ENCODE measurements around the gene SCGB2B2.
"Not testable (repeated sequence)": the region's sequence is repeated elsewhere in the genome, so short reads cannot be mapped to it uniquely, and the experiment has no call there.

The SCGB2B2 gene

GRCh38 chr19:34665275-34665674 lies 11.7 kb downstream of the SCGB2B2 start:
- H2AK5ac ChIP-seq (ENCODE audit: low read depth, low read length); H3K79me1 ChIP-seq (ENCODE audit: low read depth, low read length); H3K36me3 ChIP-seq (replicated peaks in 1 of 2; ENCODE audit: control insufficient read depth in 2 of 2, insufficient read depth in 2 of 2, low read length in 2 of 2): not testable (repeated sequence)

GRCh38 chr19:34664870-34665269 lies 12.1 kb downstream of the SCGB2B2 start:
- no peak overlapping the region for H4K91ac ChIP-seq (ENCODE audit: low read depth, low read length, poor library complexity)
- H2BK120ac ChIP-seq (ENCODE audit: low read depth, low read length): no peak overlapping the region
- no peak overlapping the region for H3K27ac ChIP-seq (replicated peaks; ENCODE audit: low read length)
- H3K18ac ChIP-seq (ENCODE audit: low read length): peak overlapping the region; percentile 38
- H2AFZ ChIP-seq (ENCODE audit: low read length): no peak overlapping the region
- H3K27me3 ChIP-seq (ENCODE audit: control insufficient read depth in 3 of 3, insufficient read depth in 3 of 3, low read depth in 1 of 3, low read length in 3 of 3): no peaks in the 10 kb centered on the region
- H2BK5ac ChIP-seq (ENCODE audit: low read length): no peak overlapping the region
- H3K4ac ChIP-seq (ENCODE audit: low read length): no peak overlapping the region
- no CpG with 5 or more reads among the region's 6 CpGs for WGBS, 2 donors (ENCODE audit: extremely low coverage in 2 of 2, insufficient read length in 2 of 2, insufficient replicate concordance in 1 of 2)
- H3K23ac ChIP-seq (ENCODE audit: low read depth, low read length, poor library complexity): no peak overlapping the region
- H3K9ac ChIP-seq (ENCODE audit: low read depth, low read length, poor library complexity): no peak overlapping the region
- DNase-seq (ENCODE audit: low spot score): no peak
- no peak overlapping the region for H3K4me3 ChIP-seq (ENCODE audit: low read length in 2 of 2)
- no peak overlapping the region for H2BK15ac ChIP-seq (ENCODE audit: low read length)
- H3K79me1 ChIP-seq (ENCODE audit: low read depth, low read length): peaks cover 3% of the 10 kb centered on the region
- no peak overlapping the region for H3K14ac ChIP-seq (ENCODE audit: low read length)
- H3K4me2 ChIP-seq (ENCODE audit: insufficient read depth, low read length, poor library complexity, severe bottlenecking): no peak overlapping the region
- no peak overlapping the region for H2AK5ac ChIP-seq (ENCODE audit: low read depth, low read length)
- no peak overlapping the region for H4K8ac ChIP-seq (ENCODE audit: low read depth, low read length)
- no peak overlapping the region for H2BK12ac ChIP-seq (ENCODE audit: low read length)
- no peaks in the 10 kb centered on the region for H3K36me3 ChIP-seq (replicated peaks in 1 of 2; ENCODE audit: control insufficient read depth in 2 of 2, insufficient read depth in 2 of 2, low read length in 2 of 2)
- H3K4me1 ChIP-seq (ENCODE audit: control insufficient read depth in 2 of 2, insufficient read depth in 1 of 2, low read depth in 1 of 2, low read length in 2 of 2): no peaks in the 10 kb centered on the region
- H3K9me3 ChIP-seq (replicated peaks in 1 of 2; ENCODE audit: control insufficient read depth in 2 of 2, insufficient read depth in 1 of 2, low read depth in 1 of 2, low read length in 2 of 2): peaks cover 2 to 6% of the 10 kb centered on the region in 2 donors

More at GRCh38 chr19:34665275-34665674, 11.7 kb downstream of the SCGB2B2 start:
- not testable (repeated sequence) for H2BK120ac ChIP-seq (ENCODE audit: low read depth, low read length); H4K8ac ChIP-seq (ENCODE audit: low read depth, low read length); H3K9me3 ChIP-seq (replicated peaks in 1 of 2; ENCODE audit: control insufficient read depth in 2 of 2, insufficient read depth in 1 of 2, low read depth in 1 of 2, low read length in 2 of 2); H3K4ac ChIP-seq (ENCODE audit: low read length); H2BK15ac ChIP-seq (ENCODE audit: low read length); H3K9ac ChIP-seq (ENCODE audit: low read depth, low read length, poor library complexity); H3K4me1 ChIP-seq (ENCODE audit: control insufficient read depth in 2 of 2, insufficient read depth in 1 of 2, low read depth in 1 of 2, low read length in 2 of 2); H3K27ac ChIP-seq (replicated peaks; ENCODE audit: low read length); H4K91ac ChIP-seq (ENCODE audit: low read depth, low read length, poor library complexity); H3K4me3 ChIP-seq (ENCODE audit: low read length in 2 of 2); H3K14ac ChIP-seq (ENCODE audit: low read length); H2AFZ ChIP-seq (ENCODE audit: low read length); H3K27me3 ChIP-seq (ENCODE audit: control insufficient read depth in 3 of 3, insufficient read depth in 3 of 3, low read depth in 1 of 3, low read length in 3 of 3); H2BK12ac ChIP-seq (ENCODE audit: low read length); H3K18ac ChIP-seq (ENCODE audit: low read length); H3K23ac ChIP-seq (ENCODE audit: low read depth, low read length, poor library complexity); H2BK5ac ChIP-seq (ENCODE audit: low read length); H3K4me2 ChIP-seq (ENCODE audit: insufficient read depth, low read length, poor library complexity, severe bottlenecking); DNase-seq (ENCODE audit: low spot score)
- WGBS, 2 donors (ENCODE audit: extremely low coverage in 2 of 2, insufficient read length in 2 of 2, insufficient replicate concordance in 1 of 2): no CpG with 5 or more reads among the region's 4 CpGs

- no peak for DNase-seq (ENCODE audit: low spot score)
- WGBS, 2 donors (ENCODE audit: extremely low coverage in 2 of 2, insufficient read length in 2 of 2, insufficient replicate concordance in 1 of 2): no CpG with 5 or more reads among the region's 3 CpGs
- no peak overlapping the region for H3K4me2 ChIP-seq (ENCODE audit: insufficient read depth, low read length, poor library complexity, severe bottlenecking)
These were observed 12.8 kb downstream of the SCGB2B2 start for GRCh38 chr19:34664168-34664567.

GRCh38 chr19:34662919-34663318 lies 14.0 kb downstream of the SCGB2B2 start:
- Histone ChIP-seq H3K23ac (ENCODE audit: low read depth, low read length, poor library complexity) (no peak overlapping the region), H3K27me3 (ENCODE audit: control insufficient read depth in 3 of 3, insufficient read depth in 3 of 3, low read depth in 1 of 3, low read length in 3 of 3) (no peaks in the 10 kb centered on the region), H3K4me1 (ENCODE audit: control insufficient read depth in 2 of 2, insufficient read depth in 1 of 2, low read depth in 1 of 2, low read length in 2 of 2) (no peaks in the 10 kb centered on the region), H3K18ac (ENCODE audit: low read length) (no peak overlapping the region), H2BK5ac (ENCODE audit: low read length) (no peak overlapping the region), H4K91ac (ENCODE audit: low read depth, low read length, poor library complexity) (no peak overlapping the region), H4K8ac (ENCODE audit: low read depth, low read length) (no peak overlapping the region), H3K79me1 (ENCODE audit: low read depth, low read length) (no peaks in the 10 kb centered on the region), H3K27ac (replicated peaks; ENCODE audit: low read length) (no peak overlapping the region), H3K4ac (ENCODE audit: low read length) (no peak overlapping the region), H2BK120ac (ENCODE audit: low read depth, low read length) (no peak overlapping the region), H2AFZ (ENCODE audit: low read length) (no peak overlapping the region), H2BK12ac (ENCODE audit: low read length) (no peak overlapping the region), H2AK5ac (ENCODE audit: low read depth, low read length) (no peak overlapping the region), H3K4me3 (ENCODE audit: low read length in 2 of 2) (no peak overlapping the region), H3K9ac (ENCODE audit: low read depth, low read length, poor library complexity) (no peak overlapping the region), H3K4me2 (ENCODE audit: insufficient read depth, low read length, poor library complexity, severe bottlenecking) (no peak overlapping the region), H3K9me3 (replicated peaks in 1 of 2; ENCODE audit: control insufficient read depth in 2 of 2, insufficient read depth in 1 of 2, low read depth in 1 of 2, low read length in 2 of 2) (peaks cover 2 to 6% of the 10 kb centered on the region in 2 donors), H3K36me3 (replicated peaks in 1 of 2; ENCODE audit: control insufficient read depth in 2 of 2, insufficient read depth in 2 of 2, low read length in 2 of 2) (no peaks in the 10 kb centered on the region), H3K14ac (ENCODE audit: low read length) (no peak overlapping the region), H2BK15ac (ENCODE audit: low read length) (no peak overlapping the region)
- no CpG with 5 or more reads among the region's 5 CpGs for WGBS, 2 donors (ENCODE audit: extremely low coverage in 2 of 2, insufficient read length in 2 of 2, insufficient replicate concordance in 1 of 2)
- no peak for DNase-seq (ENCODE audit: low spot score)

More at GRCh38 chr19:34664168-34664567, 12.8 kb downstream of the SCGB2B2 start:
- Histone ChIP-seq H2AFZ (ENCODE audit: low read length) (no peak overlapping the region), H3K4me3 (ENCODE audit: low read length in 2 of 2) (peak overlapping the region in 1 of 2 donors; percentile 45), H2AK5ac (ENCODE audit: low read depth, low read length) (no peak overlapping the region), H3K27me3 (ENCODE audit: control insufficient read depth in 3 of 3, insufficient read depth in 3 of 3, low read depth in 1 of 3, low read length in 3 of 3) (no peaks in the 10 kb centered on the region), H4K91ac (ENCODE audit: low read depth, low read length, poor library complexity) (no peak overlapping the region), H3K79me1 (ENCODE audit: low read depth, low read length) (no peaks in the 10 kb centered on the region), H3K9ac (ENCODE audit: low read depth, low read length, poor library complexity) (no peak overlapping the region), H4K8ac (ENCODE audit: low read depth, low read length) (no peak overlapping the region), H3K18ac (ENCODE audit: low read length) (no peak overlapping the region), H3K23ac (ENCODE audit: low read depth, low read length, poor library complexity) (no peak overlapping the region), H3K4ac (ENCODE audit: low read length) (no peak overlapping the region), H3K36me3 (replicated peaks in 1 of 2; ENCODE audit: control insufficient read depth in 2 of 2, insufficient read depth in 2 of 2, low read length in 2 of 2) (no peaks in the 10 kb centered on the region), H2BK15ac (ENCODE audit: low read length) (no peak overlapping the region), H2BK5ac (ENCODE audit: low read length) (no peak overlapping the region), H2BK120ac (ENCODE audit: low read depth, low read length) (no peak overlapping the region), H3K4me1 (ENCODE audit: control insufficient read depth in 2 of 2, insufficient read depth in 1 of 2, low read depth in 1 of 2, low read length in 2 of 2) (no peaks in the 10 kb centered on the region), H3K27ac (replicated peaks; ENCODE audit: low read length) (no peak overlapping the region), H3K14ac (ENCODE audit: low read length) (peak overlapping the region; percentile 79), H3K9me3 (replicated peaks in 1 of 2; ENCODE audit: control insufficient read depth in 2 of 2, insufficient read depth in 1 of 2, low read depth in 1 of 2, low read length in 2 of 2) (peaks cover 2 to 6% of the 10 kb centered on the region in 2 donors), H2BK12ac (ENCODE audit: low read length) (no peak overlapping the region)
